NCI-H226 (cell line): ENCODE results near the gene MRPL51.
"Not testable (repeated sequence)": the region's sequence is repeated elsewhere in the genome, so short reads cannot be mapped to it uniquely, and the experiment has no call there.

Source experiments
- DNase-seq: peaks from one replicate; pipeline ENCODE4 v3.0.0-alpha.2; 2015

The MRPL51 gene

DNA sequence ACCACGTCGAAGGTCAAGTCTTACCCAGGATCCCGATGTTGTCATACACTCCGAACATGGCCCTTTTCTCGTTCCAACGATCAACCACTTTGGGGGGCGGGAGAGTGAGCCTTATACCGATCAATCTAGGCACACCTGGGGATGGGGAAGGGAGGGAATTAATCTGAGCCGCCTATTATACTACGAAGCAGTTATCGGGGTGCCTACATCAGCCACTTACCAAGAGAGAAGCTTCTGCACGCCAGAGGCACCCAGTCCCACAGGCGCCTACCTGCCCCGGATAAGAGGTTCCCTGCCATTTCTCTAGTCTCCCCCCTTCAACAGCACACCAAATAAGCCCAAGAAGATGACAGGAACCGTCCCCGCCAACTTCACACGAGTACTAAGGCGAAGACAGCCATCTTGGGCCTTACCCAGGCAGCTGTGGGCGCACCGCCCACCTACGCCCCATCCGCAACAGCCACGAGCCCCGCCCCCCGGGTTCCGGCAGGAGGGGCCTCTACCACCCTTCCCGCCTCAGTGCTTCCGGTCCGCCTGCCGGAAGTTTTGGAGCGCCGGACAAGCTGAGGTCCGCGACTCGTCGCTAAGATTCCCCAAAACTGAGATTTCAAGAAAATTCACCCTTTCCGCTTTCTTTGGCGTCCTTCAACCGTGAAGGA is at the start of gene MRPL51:
Gene MRPL51, minus strand, starts transcription at position 425 of the 659 bp plus-strand sequence. Its CDS starts 126 bp downstream, at position 299.
- DNase-seq: peak; percentile 94

DNA sequence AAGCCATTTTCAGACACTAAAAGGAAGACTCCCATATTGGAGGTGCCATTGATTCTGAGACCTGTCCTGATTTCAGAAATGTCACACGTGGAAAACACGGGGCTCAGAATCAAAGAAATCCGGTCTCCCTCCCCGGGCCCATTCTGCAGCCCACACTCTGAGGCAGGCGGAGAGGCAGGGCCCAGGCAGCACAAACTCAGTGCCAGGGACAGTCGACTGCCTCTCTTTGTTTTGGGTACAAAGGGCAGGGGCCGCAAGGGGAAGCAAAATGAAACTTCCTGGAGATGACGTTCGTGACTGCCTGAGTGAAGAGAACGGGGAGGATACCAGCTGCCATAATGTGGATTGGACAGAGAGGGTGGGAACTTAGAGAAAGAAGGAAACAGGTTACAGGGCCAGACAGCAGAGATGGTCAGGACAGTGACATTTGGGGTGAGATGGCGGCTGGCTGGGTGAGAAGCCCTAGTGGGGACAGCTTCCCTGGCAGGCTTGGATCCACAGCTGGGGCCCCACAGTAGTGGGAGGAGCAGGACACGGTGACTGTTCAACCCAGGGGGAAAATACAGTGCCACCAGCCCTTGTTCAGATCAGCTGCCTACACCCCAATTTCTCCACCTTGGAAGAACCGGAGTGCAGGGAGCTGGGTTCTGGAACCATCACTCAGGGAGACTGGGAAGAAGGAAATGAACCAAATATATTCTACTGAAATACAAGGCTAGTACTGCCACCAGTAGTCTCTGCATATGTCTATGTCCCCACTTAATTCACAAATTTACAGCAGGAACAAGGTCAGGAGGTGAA is 49.3 kb upstream of the MRPL51 start:
- no peak for DNase-seq

DNA sequence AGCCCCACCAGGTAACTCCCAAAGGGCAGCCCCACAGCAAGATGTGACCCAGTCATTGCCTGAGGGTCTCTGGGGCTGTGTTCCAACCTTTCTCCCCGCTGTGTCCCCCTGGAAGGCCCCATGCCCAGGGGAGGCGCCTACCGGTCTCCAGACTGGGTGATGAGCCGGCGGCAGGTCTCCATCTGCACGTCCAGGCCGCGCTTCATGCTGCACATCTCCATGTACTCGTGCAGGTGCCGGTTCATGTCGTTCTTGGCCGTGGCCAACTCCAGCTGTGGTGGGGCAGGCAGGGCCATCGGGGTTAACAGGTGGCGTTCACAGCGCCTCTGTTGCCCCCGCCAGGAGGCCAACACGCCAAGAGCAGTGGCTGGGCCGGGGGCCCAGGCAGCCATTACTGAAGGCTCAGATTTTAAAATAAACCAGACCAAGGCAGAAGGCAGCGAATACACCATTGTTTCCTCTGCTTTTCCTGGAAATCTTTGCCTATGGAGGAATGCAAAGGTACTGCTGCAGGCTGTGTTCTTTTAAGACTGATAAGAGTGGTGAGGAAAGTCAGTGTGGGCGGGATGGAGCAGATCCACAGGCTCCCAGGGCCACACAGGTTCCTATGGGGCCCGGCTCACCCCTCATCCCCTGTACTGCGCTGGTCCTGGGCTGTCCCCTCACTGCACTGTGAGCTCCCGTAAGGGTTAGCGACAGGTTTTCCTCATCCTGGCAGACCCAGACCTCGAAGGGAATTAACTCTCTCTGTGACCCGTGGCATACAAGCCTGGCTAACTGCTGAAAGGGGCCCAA is 48.5 kb upstream of the MRPL51 start:
- no peak for DNase-seq

DNA sequence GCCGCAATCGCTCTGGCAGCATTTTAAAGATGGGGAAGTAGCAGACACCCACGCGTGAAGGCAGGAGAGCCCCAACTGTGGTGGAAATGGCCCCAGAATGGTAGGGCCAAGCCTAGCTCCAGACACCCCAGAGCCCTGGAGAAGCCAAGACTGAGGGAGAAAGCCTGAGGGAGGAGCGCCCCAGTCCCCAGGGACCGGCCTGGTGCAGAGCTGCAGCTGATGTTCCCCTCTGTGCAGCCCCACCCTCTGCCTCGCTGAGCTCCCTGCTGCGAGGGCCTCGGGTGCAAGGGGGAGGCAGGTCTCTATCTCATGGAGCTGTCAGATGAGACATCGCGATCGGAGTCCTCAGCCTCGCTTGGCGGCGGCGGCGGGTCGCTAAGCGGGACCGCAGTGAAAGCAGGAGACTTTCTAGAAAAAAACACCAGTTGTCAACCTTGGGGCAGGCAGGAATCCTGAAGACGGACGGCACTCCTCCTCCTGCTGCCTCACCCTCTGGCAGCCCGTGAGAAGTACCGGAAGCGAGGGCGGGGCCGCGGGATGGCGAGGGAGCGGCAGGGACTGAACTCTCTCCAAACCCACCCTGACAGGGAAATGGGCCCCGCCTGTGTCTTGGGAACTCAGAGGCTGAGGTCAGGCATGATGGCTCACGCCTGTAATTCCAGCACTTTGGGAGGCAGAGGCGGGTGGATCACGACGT is 47.3 kb upstream of the MRPL51 start:
- peak; percentile 98 for DNase-seq

DNA sequence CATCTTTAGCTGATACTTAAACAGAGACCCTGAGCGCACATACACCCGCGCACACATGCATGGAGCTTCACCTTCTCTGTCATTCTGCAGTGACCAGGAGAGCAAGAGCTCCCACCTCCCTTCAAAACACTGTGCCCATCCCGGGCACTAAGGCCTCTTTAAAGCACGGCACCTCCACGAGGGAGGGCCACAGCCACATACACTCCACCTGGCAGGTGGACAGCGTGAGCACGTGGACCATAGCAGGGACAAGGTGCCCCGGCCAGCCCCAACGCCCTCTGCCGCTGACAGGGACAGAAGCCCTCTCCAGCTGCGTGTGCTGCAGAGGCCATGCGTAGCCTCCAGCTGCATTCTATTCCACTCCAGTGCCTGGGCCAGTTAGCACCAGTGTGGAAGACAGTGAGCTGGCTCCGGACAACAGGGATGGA is 46.7 kb upstream of the MRPL51 start:
- no peak for DNase-seq

DNA sequence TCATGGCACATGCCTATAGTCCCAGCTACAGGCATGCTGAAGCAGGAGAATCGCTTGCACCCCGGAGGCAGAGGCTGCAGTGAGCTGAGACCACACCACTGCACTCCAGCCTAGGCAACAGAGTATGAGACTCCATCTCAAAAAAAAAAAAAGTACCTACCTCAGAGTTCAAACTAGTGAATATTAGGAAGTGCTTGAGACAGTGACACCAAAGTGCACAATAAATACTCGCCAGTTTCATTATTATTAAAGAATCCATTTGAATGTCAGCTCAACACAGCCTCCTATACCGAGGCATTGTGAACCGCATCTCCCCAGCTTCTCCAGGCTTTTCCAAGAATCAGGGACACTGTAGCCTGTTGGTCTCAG is 46.2 kb upstream of the MRPL51 start:
- DNase-seq: no peak

DNA sequence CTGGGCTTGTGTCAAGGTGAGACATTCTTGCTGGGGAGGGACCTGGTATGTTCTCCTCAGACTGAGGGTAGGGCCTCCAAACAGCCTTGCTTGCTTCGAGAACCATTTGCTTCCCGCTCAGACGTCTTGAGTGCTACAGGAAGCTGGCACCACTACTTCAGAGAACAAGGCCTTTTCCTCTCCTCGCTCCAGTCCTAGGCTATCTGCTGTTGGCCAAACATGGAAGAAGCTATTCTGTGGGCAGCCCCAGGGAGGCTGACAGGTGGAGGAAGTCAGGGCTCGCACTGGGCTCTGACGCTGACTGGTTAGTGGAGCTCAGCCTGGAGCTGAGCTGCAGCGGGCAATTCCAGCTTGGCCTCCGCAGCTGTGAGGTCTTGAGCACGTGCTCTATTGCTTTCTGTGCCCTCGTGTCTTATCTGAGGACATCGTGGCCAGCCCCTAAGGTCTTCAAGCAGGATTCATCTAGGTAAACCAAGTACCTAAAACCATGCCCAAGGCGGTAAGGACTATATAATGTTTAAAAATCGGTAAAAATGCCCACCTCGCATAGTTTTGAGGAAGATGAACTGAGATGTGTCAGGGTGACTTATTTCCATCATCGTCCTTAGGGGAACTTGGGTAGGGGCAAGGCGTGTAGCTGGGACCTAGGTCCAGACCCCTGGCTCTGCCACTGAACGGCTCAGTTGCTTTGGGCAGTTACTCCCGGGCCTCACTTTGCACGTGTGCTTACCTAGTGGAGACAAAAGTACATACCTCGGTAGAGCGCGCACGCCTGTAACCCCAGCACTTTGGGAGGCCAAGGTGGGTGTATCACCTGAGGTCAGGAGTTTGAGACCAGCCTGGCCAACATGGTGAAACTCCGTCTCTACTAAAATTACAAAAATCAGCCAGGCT is 45.6 kb upstream of the MRPL51 start:
- DNase-seq: no peak

DNA sequence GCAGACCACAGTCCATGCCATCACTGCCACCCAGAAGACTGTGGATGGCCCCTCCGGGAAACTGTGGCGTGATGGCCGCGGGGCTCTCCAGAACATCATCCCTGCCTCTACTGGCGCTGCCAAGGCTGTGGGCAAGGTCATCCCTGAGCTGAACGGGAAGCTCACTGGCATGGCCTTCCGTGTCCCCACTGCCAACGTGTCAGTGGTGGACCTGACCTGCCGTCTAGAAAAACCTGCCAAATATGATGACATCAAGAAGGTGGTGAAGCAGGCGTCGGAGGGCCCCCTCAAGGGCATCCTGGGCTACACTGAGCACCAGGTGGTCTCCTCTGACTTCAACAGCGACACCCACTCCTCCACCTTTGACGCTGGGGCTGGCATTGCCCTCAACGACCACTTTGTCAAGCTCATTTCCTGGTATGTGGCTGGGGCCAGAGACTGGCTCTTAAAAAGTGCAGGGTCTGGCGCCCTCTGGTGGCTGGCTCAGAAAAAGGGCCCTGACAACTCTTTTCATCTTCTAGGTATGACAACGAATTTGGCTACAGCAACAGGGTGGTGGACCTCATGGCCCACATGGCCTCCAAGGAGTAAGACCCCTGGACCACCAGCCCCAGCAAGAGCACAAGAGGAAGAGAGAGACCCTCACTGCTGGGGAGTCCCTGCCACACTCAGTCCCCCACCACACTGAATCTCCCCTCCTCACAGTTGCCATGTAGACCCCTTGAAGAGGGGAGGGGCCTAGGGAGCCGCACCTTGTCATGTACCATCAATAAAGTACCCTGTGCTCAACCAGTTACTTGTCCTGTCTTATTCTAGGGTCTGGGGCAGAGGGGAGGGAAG is 44.7 kb upstream of the MRPL51 start:
- DNase-seq: not testable (repeated sequence)

DNA sequence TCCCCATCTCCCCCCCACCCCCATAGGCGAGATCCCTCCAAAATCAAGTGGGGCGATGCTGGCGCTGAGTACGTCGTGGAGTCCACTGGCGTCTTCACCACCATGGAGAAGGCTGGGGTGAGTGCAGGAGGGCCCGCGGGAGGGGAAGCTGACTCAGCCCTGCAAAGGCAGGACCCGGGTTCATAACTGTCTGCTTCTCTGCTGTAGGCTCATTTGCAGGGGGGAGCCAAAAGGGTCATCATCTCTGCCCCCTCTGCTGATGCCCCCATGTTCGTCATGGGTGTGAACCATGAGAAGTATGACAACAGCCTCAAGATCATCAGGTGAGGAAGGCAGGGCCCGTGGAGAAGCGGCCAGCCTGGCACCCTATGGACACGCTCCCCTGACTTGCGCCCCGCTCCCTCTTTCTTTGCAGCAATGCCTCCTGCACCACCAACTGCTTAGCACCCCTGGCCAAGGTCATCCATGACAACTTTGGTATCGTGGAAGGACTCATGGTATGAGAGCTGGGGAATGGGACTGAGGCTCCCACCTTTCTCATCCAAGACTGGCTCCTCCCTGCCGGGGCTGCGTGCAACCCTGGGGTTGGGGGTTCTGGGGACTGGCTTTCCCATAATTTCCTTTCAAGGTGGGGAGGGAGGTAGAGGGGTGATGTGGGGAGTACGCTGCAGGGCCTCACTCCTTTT is 44.0 kb upstream of the MRPL51 start:
- no peak for DNase-seq

DNA sequence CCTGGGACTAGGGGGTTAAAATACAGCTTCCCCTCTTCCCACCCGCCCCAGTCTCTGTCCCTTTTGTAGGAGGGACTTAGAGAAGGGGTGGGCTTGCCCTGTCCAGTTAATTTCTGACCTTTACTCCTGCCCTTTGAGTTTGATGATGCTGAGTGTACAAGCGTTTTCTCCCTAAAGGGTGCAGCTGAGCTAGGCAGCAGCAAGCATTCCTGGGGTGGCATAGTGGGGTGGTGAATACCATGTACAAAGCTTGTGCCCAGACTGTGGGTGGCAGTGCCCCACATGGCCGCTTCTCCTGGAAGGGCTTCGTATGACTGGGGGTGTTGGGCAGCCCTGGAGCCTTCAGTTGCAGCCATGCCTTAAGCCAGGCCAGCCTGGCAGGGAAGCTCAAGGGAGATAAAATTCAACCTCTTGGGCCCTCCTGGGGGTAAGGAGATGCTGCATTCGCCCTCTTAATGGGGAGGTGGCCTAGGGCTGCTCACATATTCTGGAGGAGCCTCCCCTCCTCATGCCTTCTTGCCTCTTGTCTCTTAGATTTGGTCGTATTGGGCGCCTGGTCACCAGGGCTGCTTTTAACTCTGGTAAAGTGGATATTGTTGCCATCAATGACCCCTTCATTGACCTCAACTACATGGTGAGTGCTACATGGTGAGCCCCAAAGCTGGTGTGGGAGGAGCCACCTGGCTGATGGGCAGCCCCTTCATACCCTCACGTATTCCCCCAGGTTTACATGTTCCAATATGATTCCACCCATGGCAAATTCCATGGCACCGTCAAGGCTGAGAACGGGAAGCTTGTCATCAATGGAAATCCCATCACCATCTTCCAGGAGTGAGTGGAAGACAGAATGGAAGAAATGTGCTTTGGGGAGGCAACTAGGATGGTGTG is 43.1 kb upstream of the MRPL51 start:
- no peak for DNase-seq

DNA sequence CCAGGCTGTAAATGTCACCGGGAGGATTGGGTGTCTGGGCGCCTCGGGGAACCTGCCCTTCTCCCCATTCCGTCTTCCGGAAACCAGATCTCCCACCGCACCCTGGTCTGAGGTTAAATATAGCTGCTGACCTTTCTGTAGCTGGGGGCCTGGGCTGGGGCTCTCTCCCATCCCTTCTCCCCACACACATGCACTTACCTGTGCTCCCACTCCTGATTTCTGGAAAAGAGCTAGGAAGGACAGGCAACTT is 42.6 kb upstream of the MRPL51 start:
- no peak for DNase-seq

DNA sequence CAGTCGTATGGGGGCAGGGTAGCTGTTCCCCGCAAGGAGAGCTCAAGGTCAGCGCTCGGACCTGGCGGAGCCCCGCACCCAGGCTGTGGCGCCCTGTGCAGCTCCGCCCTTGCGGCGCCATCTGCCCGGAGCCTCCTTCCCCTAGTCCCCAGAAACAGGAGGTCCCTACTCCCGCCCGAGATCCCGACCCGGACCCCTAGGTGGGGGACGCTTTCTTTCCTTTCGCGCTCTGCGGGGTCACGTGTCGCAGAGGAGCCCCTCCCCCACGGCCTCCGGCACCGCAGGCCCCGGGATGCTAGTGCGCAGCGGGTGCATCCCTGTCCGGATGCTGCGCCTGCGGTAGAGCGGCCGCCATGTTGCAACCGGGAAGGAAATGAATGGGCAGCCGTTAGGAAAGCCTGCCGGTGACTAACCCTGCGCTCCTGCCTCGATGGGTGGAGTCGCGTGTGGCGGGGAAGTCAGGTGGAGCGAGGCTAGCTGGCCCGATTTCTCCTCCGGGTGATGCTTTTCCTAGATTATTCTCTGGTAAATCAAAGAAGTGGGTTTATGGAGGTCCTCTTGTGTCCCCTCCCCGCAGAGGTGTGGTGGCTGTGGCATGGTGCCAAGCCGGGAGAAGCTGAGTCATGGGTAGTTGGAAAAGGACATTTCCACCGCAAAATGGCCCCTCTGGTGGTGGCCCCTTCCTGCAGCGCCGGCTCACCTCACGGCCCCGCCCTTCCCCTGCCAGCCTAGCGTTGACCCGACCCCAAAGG is 42.1 kb upstream of the MRPL51 start:
- DNase-seq: peak; percentile 78

DNA sequence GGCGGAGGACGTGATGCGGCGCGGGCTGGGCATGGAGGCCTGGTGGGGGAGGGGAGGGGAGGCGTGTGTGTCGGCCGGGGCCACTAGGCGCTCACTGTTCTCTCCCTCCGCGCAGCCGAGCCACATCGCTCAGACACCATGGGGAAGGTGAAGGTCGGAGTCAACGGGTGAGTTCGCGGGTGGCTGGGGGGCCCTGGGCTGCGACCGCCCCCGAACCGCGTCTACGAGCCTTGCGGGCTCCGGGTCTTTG is 41.6 kb upstream of the MRPL51 start:
- DNase-seq: no peak

DNA sequence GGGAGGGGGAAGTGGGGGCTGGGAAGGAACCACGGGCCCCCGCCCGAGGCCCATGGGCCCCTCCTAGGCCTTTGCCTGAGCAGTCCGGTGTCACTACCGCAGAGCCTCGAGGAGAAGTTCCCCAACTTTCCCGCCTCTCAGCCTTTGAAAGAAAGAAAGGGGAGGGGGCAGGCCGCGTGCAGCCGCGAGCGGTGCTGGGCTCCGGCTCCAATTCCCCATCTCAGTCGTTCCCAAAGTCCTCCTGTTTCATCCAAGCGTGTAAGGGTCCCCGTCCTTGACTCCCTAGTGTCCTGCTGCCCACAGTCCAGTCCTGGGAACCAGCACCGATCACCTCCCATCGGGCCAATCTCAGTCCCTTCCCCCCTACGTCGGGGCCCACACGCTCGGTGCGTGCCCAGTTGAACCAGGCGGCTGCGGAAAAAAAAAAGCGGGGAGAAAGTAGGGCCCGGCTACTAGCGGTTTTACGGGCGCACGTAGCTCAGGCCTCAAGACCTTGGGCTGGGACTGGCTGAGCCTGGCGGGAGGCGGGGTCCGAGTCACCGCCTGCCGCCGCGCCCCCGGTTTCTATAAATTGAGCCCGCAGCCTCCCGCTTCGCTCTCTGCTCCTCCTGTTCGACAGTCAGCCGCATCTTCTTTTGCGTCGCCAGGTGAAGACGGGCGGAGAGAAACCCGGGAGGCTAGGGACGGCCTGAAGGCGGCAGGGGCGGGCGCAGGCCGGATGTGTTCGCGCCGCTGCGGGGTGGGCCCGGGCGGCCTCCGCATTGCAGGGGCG is 41.0 kb upstream of the MRPL51 start, which contains the start of gene GAPDH:
Gene GAPDH, plus strand, starts transcription at position 595 of the 772 bp plus-strand sequence. CDS start 316 bp downstream, outside the sequence.
- peak; percentile 98 for DNase-seq

DNA sequence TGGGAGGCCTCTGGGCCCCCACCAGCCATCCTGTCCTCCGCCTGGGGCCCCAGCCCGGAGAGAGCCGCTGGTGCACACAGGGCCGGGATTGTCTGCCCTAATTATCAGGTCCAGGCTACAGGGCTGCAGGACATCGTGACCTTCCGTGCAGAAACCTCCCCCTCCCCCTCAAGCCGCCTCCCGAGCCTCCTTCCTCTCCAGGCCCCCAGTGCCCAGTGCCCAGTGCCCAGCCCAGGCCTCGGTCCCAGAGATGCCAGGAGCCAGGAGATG is 40.5 kb upstream of the MRPL51 start:
- no peak for DNase-seq

DNA sequence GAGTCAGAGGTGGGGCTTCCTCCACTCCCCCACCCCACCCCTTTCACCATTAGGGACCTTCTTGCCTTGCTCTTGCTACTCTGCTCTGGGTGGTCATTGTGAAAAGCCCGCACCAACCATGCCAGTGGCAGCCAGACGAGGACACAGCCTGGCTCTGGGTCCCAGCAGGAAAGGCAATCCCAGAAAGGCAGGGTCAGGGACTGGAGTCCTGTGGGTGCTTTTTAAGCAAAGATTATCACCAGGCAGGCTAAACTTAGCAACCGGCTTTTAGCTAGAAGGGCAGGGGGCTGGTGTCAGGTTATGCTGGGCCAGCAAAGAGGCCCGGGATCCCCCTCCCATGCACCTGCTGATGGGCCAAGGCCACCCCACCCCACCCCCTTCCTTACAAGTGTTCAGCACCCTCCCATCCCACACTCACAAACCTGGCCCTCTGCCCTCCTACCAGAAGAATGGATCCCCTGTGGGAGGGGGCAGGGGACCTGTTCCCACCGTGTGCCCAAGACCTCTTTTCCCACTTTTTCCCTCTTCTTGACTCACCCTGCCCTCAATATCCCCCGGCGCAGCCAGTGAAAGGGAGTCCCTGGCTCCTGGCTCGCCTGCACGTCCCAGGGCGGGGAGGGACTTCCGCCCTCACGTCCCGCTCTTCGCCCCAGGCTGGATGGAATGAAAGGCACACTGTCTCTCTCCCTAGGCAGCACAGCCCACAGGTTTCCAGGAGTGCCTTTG is 40.0 kb upstream of the MRPL51 start:
- peak; percentile 77 for DNase-seq

DNA sequence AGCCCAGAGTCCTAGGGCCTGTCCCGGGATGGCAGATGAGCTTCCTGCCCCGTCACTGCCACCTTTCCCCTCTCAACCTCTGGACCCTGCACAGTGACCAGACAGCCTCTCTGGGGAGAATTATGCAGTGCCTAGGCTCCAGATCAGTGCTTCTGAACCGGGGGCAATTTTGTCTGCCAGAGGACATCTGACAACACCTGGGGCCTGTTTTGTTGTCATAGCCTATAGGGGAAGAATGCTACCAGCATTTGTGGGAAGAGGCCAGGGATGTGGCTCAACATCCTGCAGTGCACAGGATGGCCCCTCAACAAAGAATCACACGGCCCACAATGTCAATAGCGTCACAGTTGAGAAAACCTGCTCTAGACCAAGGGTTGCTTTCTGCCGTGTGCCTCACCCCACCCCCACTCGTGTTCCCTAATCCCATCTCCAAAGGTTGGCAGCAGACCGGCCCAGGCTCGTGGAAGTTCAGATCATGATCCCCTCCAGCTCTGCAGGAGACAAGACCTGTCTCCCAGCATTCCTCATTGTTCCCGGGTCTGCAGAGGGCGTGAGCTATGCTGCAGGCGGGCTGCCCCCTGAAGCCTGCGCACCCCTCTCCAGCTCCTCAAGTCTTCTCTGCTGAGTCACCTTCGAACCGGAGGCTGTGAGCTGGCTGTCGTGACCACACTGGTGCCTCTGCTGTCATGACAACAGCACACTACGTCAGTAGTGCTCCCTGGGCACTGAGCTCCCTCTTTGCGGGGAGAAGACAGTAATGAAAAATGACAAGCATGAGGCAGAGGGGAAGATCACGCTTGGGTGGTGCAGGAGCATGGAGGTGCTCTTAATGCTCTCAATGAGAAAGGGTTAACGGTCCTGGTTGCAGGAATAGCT is 39.2 kb upstream of the MRPL51 start:
- peak; percentile 98 for DNase-seq
